Smooth muscle cell (in vitro differentiated cells): ENCODE results near the gene ALLC. TPM values are rescaled to one million over a fixed set of nuclear protein-coding genes. Genes with fewer than 3 reads are reported as not detected.

Experiments
- DNase-seq: peaks from one replicate; lab custom pipeline; 2025; ENCODE audit not compliant: unreplicated experiment; lab: John Stamatoyannopoulos, UW
- H2AFZ ChIP-seq: fragments of 200-600 bp; sonication (generic); 2 replicates; pipeline ENCODE4 v1.6.0; 2016; ENCODE audit warnings: antibody characterized with exemption, low read depth, mild to moderate bottlenecking
- H3F3A ChIP-seq: fragments of 200-600 bp; sonication (generic); 2 replicates; pipeline ENCODE4 v1.6.0; 2017; ENCODE audit warnings: antibody characterized with exemption, low read depth
- H3K27ac ChIP-seq: fragments of 200-600 bp; sonication (generic); 2 replicates; pipeline ENCODE4 v1.5.1; 2016; ENCODE audit warnings: low read depth, mild to moderate bottlenecking
- H3K27me3 ChIP-seq: fragments of 200-600 bp; sonication (generic); 2 replicates; pipeline ENCODE4 v1.6.1; 2016; ENCODE audit warnings: low read depth, mild to moderate bottlenecking
- H3K36me3 ChIP-seq: fragments of 200-600 bp; sonication (generic); 2 replicates; pipeline ENCODE4 v1.5.1; 2016; ENCODE audit warnings: low read depth
- H3K4me1 ChIP-seq: fragments of 200-600 bp; sonication (generic); 2 replicates; pipeline ENCODE4 v1.5.1; 2016; ENCODE audit warnings: low read depth
- H3K4me2 ChIP-seq: fragments of 200-600 bp; sonication (generic); 2 replicates; pipeline ENCODE4 v1.6.0; 2016; ENCODE audit warnings: mild to moderate bottlenecking
- H3K4me3 ChIP-seq: fragments of 200-600 bp; sonication (generic); 2 replicates; pipeline ENCODE4 v1.5.1; 2016; ENCODE audit warnings: mild to moderate bottlenecking
- H3K79me2 ChIP-seq: fragments of 200-600 bp; sonication (generic); 2 replicates; pipeline ENCODE4 v1.6.0; 2016; ENCODE audit warnings: low read depth, mild to moderate bottlenecking
- H3K9ac ChIP-seq: fragments of 200-600 bp; sonication (generic); 2 replicates; pipeline ENCODE4 v1.6.0; 2016; ENCODE audit warnings: low read depth
- H3K9me3 ChIP-seq: fragments of 200-600 bp; sonication (generic); replicated peaks from 2 replicates; pipeline ENCODE4 v1.5.1; 2016; ENCODE audit warnings: low read depth
- H4K20me1 ChIP-seq: fragments of 200-600 bp; sonication (generic); 2 replicates; pipeline ENCODE4 v1.6.0; 2016; ENCODE audit warnings: low read depth
- CTCF ChIP-seq: fragments of 200-600 bp; sonication (generic); IDR thresholded peaks from 2 replicates; pipeline ENCODE4 v1.5.1; 2017; ENCODE audit warnings: borderline replicate concordance, mild to moderate bottlenecking, antibody characterized with exemption; ENCODE audit not compliant: insufficient read depth, poor library complexity, severe bottlenecking
- WGBS: methylation state at CpG from one replicate; pipeline ENCODE4 v1.1.7; 2016; ENCODE audit warnings: low lambda C conversion rate; 5-methylcytosine and 5-hydroxymethylcytosine counted together
- polyA plus RNA-seq: library from polyadenylated mRNA; unstranded; fragments of >200 nt; fragmentation: Nextera tagmentation; extraction: Ambion mirVana; gene quantifications from 2 replicates; pipeline ENCODE4 v1.2.1, GENCODE V29; 2016
- total RNA-seq: library from RNA; depleted of rRNA; stranded (reverse); fragments of >200 nt; gene quantifications from 2 replicates; pipeline ENCODE4 v1.2.3, GENCODE V29; 2014

The ALLC gene
- total and polyA plus RNA-seq, 2 experiments from 2014 or later = not detected

DNA sequence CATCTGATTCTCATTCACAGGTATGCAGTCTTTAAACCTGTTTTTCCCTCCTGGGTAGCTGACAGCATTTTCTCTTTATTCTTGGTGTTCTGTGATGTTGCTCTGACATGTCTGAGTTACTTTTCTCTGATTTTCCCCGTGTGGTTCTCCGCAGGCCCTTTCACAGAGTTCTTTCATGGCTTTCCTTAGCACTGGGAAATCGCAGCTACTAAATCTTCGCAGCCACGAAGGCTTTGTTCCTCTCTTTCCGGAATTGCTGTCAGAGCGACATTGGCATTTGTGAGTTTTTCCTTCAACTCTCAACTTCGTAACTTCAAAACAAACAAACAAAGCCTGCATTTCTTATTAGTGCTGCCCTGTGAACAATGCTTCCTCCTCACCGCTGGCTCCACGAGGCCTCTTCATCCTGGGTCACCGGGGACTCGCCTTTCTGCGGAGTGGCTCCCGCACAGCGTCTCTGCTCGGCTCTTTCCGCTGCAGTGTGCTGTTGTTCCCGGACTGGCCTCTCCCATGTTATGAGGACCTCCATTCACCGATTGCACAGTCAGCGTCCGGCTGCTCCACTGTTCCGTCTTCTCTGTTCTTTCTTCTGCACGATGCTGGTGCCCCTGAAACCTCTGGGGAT lies 47.0 kb upstream of the ALLC start:
- H3K27me3 ChIP-seq = no peaks in the 10 kb centered on the region
- H3K27ac ChIP-seq = no peak overlapping the region
- no peak overlapping the region for H2AFZ ChIP-seq
- no peaks in the 10 kb centered on the region for H4K20me1 ChIP-seq
- 87% methylated on average over 23 of the region's 23 CpGs for WGBS
- H3F3A ChIP-seq = no peaks in the 10 kb centered on the region
- no peak overlapping the region for H3K4me3 ChIP-seq
- peaks cover 4% of the 10 kb centered on the region for H3K4me1 ChIP-seq
- no peak for DNase-seq
- H3K36me3 ChIP-seq = no peaks in the 10 kb centered on the region
- H3K9me3 ChIP-seq = no peaks in the 10 kb centered on the region
- H3K79me2 ChIP-seq = no peaks in the 10 kb centered on the region
- no peak overlapping the region for H3K4me2 ChIP-seq
- no peak for TF ChIP-seq CTCF
- no peak overlapping the region for H3K9ac ChIP-seq

DNA sequence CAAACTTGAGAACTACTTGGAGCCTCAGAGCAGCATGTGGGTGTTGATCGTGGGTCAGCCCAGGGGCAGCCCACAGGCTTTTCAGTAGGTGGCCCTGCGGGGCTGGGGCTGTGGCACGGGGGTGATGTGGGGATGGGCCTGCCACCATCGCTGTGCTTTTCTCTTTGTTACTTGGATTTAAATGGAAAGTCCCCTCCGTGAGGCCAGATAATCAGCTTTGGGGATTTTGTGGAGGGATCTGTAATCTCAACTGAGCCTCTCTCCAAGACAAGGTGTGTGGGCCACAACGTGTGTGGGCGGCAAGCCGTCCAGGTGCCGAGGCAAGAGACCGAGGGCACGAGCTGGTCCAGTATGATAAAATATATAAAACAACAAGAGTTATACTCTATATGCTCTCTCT lies 46.4 kb upstream of the ALLC start:
- 85% methylated on average over 11 of the region's 11 CpGs for WGBS
- Histone ChIP-seq H2AFZ (no peak overlapping the region), H3K4me1 (peaks cover 4% of the 10 kb centered on the region), H3K79me2 (no peaks in the 10 kb centered on the region), H3K4me3 (no peak overlapping the region), H3K36me3 (no peaks in the 10 kb centered on the region), H3K9me3 (no peaks in the 10 kb centered on the region), H4K20me1 (no peaks in the 10 kb centered on the region), H3F3A (no peaks in the 10 kb centered on the region), H3K4me2 (no peak overlapping the region), H3K27ac (no peak overlapping the region), H3K27me3 (no peaks in the 10 kb centered on the region), H3K9ac (no peak overlapping the region)
- no peak for DNase-seq
- TF ChIP-seq CTCF = no peak

DNA sequence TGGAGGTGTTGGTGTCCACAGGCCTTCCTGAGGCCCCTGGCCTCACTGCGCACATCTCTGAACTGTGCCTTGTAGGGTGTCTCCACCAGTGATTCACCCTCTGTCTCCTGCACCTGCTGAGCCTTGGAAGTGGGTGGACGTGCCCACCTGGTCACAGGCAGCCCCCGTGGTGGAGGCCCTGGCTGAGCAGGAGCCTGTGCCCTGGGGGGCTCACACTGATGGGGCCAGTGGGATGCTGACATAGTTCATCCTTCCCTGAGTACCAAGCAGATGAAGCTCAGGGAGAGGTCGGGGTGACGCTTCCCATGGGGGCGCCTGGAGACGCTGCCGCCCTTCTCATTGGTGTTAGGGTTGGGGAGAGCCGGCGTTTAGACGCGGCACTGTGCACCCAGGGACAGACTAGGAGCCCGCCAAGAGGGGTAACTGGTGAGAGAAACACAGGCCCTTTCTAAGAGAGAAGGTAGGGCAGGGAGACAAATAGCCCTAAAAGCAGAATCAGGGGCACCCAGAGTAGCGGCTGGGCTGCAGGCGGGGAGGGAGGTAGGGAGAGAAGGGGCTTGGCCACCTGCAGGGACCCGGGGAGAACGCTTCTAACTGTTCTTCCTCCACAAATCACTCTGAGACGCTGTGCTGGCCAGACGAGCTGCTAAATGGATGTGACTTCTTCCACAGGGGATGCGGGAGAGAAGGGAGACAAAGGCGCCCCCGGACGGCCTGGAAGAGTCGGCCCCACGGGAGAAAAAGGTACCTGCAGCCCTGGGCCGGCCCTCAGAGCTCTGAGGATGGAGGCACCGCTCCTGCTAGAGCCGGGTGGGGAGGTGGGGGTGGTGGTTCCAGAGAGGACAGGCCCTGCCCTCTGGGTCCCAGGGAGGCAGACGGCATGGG lies 45.1 kb upstream of the ALLC start:
- H4K20me1 ChIP-seq = no peaks in the 10 kb centered on the region
- no peak overlapping the region for H3K27ac ChIP-seq
- no peaks in the 10 kb centered on the region for H3K27me3 ChIP-seq
- no peaks in the 10 kb centered on the region for H3K79me2 ChIP-seq
- peaks cover 4% of the 10 kb centered on the region for H3K4me1 ChIP-seq
- 91% methylated on average over 27 of the region's 29 CpGs for whole genome bisulfite sequencing
- no peak overlapping the region for H3K4me3 ChIP-seq
- no peak overlapping the region for H3K9ac ChIP-seq
- H3K4me2 ChIP-seq = no peak overlapping the region
- no peak for TF ChIP-seq CTCF
- H2AFZ ChIP-seq = no peak overlapping the region
- no peaks in the 10 kb centered on the region for H3K9me3 ChIP-seq
- no peak for DNase-seq
- no peaks in the 10 kb centered on the region for H3F3A ChIP-seq
- H3K36me3 ChIP-seq = no peaks in the 10 kb centered on the region
